Pancreas (tissue), 10 donors: ENCODE measurements around the gene ZFYVE28. TPM values are rescaled to one million over a fixed set of nuclear protein-coding genes. Genes with fewer than 3 reads are reported as not detected.

ENCODE experiments used
- ATAC-seq, 4 donors: fragments of 200-7000 bp; cut with Tn5 transposase; one replicate each; pipeline versions ENCODE4 v1.8.0 to v1.9.1; 2020; ENCODE audit warnings: mild to moderate bottlenecking in 4 of 4, moderate library complexity in 4 of 4
- DNase-seq, 6 donors: peaks; one replicate each; pipeline ENCODE4 v3.0.0-alpha.2; 2020
- FAIRE-seq: peaks from 2 replicates; lab custom pipeline; 2012; peaks lifted over from hg19 to GRCh38; lab: Jason Lieb, UNC
- H3K27ac ChIP-seq, 4 donors: fragments of 200-600 bp; sonication (generic); 1 replicate in 3 of 4; 2 replicates in 1 of 4; pipeline versions ENCODE4 v1.5.0 to v1.8.0; 2020
- H3K27me3 ChIP-seq, 4 donors: fragments of 200-600 bp; one replicate each; pipeline ENCODE4 v1.8.0; 2021
- H3K36me3 ChIP-seq, 3 donors: fragments of 200-600 bp; sonication (generic) in 1 of 3; one replicate each; pipeline versions ENCODE4 v1.5.0 to v1.8.0; 2020 to 2021
- H3K4me1 ChIP-seq, 3 donors: fragments of 200-600 bp; one replicate each; pipeline ENCODE4 v1.8.0; 2021
- H3K4me3 ChIP-seq, 4 donors: fragments of 200-600 bp; sonication (generic) in 2 of 4; one replicate each; pipeline versions ENCODE4 v1.5.0 to v1.8.0; 2020 to 2021
- H3K9me3 ChIP-seq, 4 donors: fragments of 200-600 bp; one replicate each; pipeline ENCODE4 v1.8.0; 2021
- CTCF ChIP-seq, 4 donors: fragments of 200-600 bp; sonication (generic) in 3 of 4; IDR thresholded peaks; one replicate each; pipeline versions ENCODE4 v1.5.0 to v1.8.0; 2021; ENCODE audit warnings: antibody characterized with exemption in 4 of 4
- WGBS, 2 donors: extraction: QIAGEN DNeasy Blood & Tissue Kit; methylation state at CpG; one replicate each; pipeline ENCODE4 v1.1.7; 2013; 5-methylcytosine and 5-hydroxymethylcytosine counted together
- intact Hi-C, 3 donors: fragments of 100-400 bp; cut with DNase I; formaldehyde crosslinking; loops; one replicate each; pipeline versions ENCODE4 v1.11.1 to v1.14.2; 2022
- polyA plus RNA-seq, 2 donors: library from polyadenylated mRNA; stranded (reverse); fragments of 200-250 nt; gene quantifications; one replicate each; pipeline ENCODE4 v1.2.3, GENCODE V29; 2013
- total RNA-seq, 6 donors: library from RNA; stranded (reverse); fragmentation: NEBNext Ultra II Directional in 4 of 6; extraction: Animal tissue kit (Norgen Biotek cat#: 25700) in 4 of 6; gene quantifications; one replicate each; pipeline versions ENCODE4 v1.2.1 to v1.2.4, GENCODE V29; 2021 to 2023
- donor health status: healthy with polysubstance abuse.
- donor health status: DM: no; HTN: no; CAD: no; lungs with moderate emphysema.
- donor health status: DM: no; HTN: no; CAD: no.
- donor health status: control.
- donor health status: control.
- donor health status: Bipolar disorder and iron deficiency.
- donor health status: DM: yes; HTN: yes; CAD: no.
- donor health status: DM: no; HTN: no; CAD: no.
- donor health status: DM: no; HTN: no; CAD: no.
- donor health status: DM: yes; HTN: yes; CAD: no.

Gene ZFYVE28
- total and polyA plus RNA-seq, 8 donors: 3.8 to 13.4 (median 6.0) TPM

- WGBS, 2 donors: 82 to 86% methylated on average over 17 to 18 of the region's 18 CpGs
- Histone ChIP-seq H3K27ac (no peak overlapping the region), H3K4me1 (peaks cover 0 to 17% (median 12%) of the 10 kb centered on the region in 3 donors), H3K4me3 (no peak overlapping the region), H3K27me3 (no peaks in the 10 kb centered on the region), H3K9me3 (no peaks in the 10 kb centered on the region), H3K36me3 (no peaks in the 10 kb centered on the region)
- no peak for FAIRE-seq
- intact Hi-C loops: no loop called here
- ATAC-seq: no peak
- DNase-seq: peak in 5 of 6 donors; percentile 2 to 73 (median 14)
- no peak for TF ChIP-seq CTCF (IDR thresholded peaks at IDR 0.05)
These were observed 160.1 kb downstream of the ZFYVE28 start for GRCh38 chr4:2258091-2259035.

DNA sequence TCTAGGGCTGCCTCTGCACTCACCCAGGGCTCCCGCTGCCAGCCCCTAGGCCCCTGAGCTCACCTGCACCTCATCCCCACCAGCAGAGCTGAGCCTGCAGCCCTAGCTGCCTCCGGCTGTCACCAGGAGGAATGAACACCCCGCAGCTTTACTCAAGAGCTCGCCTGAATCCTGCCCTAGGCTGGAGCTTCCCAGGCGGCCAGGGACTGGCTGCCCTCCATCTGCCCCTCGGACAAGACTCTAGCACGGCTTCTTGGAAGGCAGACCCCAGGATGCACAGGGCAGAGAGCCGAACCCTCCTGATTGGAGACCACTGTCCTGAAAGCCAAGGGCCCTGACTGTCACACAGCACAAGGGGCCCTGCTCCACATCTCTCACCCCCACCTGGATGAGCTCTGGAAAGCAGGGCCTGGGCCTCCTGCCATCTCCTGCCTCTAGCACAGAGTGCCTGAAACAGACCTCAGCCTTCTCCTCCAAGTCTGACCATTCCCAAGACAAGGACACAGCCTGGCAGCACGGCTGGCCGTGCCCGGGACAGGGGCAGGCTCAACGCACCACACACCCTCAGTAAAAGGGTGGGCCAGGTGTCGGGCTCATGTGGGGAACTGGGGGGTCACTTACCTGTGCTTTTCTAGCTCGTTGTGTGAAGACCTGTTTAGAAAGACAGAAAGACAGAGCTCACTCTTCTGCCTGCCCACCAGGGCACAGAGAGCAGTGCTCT is 160.9 kb downstream of the ZFYVE28 start:
- DNase-seq (peak; percentile 2 to 60 (median 18)), ATAC-seq (no peak), FAIRE-seq (no peak)
- TF ChIP-seq CTCF (IDR thresholded peaks at IDR 0.05): no peak
- H3K27ac ChIP-seq: peak overlapping the region in 2 of 4 donors; percentile 39 to 63
- H3K27me3 ChIP-seq: no peaks in the 10 kb centered on the region
- WGBS, 2 donors: 81 to 88% methylated on average over 14 of the region's 14 CpGs
- no peaks in the 10 kb centered on the region for H3K36me3 ChIP-seq
- peaks cover 0 to 13% (median 12%) of the 10 kb centered on the region in 3 donors for H3K4me1 ChIP-seq
- no peaks in the 10 kb centered on the region for H3K9me3 ChIP-seq
- H3K4me3 ChIP-seq: no peak overlapping the region
- intact Hi-C loops: no loop called here

DNA sequence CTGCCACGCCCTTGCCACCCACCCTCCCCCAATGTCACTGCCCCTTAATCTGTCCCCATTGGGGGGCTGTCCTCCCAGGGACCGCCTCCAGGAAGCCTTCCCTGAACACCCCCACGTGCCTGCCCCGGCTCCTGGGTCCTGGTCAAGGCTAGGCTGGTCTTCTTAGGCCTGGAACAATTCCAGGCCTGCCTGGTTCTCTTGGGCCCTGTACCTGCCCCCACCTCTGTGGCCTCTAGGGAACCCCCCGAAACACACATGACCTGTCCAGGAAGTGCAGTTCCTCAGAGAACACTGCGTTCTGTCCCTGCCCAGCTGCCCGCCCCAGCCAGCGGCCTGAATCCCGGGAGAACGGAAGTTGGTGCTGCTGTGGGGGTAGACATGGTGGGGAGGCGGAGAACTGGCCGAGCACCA is 161.7 kb downstream of the ZFYVE28 start:
- ATAC-seq (peak in 1 of 4 donors; percentile 5), FAIRE-seq (no peak), DNase-seq (peak; percentile 14 to 67 (median 36))
- Histone ChIP-seq H3K36me3 (peaks cover 0 to under 1% (median 0%) of the 10 kb centered on the region in 3 donors), H3K27me3 (no peaks in the 10 kb centered on the region), H3K4me3 (no peak overlapping the region), H3K27ac (peak overlapping the region; percentile 39 to 63 (median 50)), H3K9me3 (no peaks in the 10 kb centered on the region), H3K4me1 (peaks cover 0 to 13% (median 12%) of the 10 kb centered on the region in 3 donors)
- intact Hi-C loops: no loop called here
- WGBS, 2 donors: 75% methylated on average over 12 of the region's 12 CpGs
- TF ChIP-seq CTCF (IDR thresholded peaks at IDR 0.05): no peak

DNA sequence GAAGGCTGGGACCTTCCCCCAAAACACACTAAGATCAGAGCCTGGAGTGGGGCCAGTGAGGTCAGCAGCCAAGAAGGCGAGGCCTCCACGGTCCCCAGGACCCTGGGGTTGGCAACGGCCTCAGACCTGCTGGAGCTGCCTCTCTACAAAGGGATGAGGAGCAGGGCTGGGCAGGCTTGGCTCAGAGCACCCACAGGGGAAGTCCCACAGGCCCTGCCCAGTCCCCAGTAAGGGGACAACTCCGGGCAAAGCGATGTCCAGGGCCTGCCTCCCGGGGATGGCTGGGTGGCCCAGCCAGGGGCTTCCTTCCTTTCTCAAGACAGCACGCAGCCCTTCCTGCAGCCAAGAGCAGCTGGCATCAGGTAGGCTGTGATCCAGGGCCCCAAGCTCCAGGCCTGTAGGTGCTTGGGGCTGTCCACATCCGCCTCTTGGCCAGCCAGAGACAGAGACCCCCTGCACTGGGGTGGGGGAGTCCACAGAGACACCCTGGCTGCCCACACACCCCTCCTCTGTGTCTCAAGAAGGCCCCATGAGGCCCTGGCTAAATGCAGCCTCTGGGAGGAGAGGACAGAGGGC is 162.2 kb downstream of the ZFYVE28 start:
- FAIRE-seq: no peak
- Histone ChIP-seq H3K27me3 (no peaks in the 10 kb centered on the region), H3K4me1 (peaks cover 0 to 13% (median 12%) of the 10 kb centered on the region in 3 donors), H3K4me3 (no peak overlapping the region), H3K9me3 (no peaks in the 10 kb centered on the region), H3K27ac (peak overlapping the region; percentile 39 to 63 (median 50)), H3K36me3 (peaks cover 0 to 6% (median 0%) of the 10 kb centered on the region in 3 donors)
- peak in 3 of 4 donors; percentile 12 to 36 (median 13) for ATAC-seq
- 59 to 63% methylated on average over 8 of the region's 8 CpGs for WGBS, 2 donors
- intact Hi-C loops: no loop called here
- DNase-seq: peak; percentile 7 to 79 (median 32)
- no peak for TF ChIP-seq CTCF (IDR thresholded peaks at IDR 0.05)
